KG1 (cell line): ENCODE results near the gene DCST2.

Source experiments
- DNase-seq: peaks from one replicate; lab custom pipeline; 2025; lab: John Stamatoyannopoulos, UW

Gene DCST2

DNA sequence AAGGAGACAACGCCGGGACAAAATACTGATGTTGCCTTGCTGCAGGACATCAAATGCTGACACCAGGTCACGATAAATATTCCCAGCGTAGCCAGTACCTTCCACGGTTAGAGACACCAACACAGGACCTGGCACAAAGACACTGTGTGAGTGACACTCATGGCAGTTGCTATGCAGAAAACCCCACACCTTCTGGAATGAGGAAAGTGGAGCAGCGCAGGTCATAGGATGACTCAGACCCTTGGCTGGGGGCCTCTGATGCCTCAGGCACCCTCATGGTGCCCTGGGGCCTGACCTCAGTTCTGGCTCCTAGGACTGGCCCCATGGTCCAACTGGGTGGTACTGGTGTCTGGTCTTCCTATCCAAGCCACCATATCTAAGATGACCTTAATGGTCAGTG lies 7.0 kb downstream of the DCST2 start:
- no peak for DNase-seq

DNA sequence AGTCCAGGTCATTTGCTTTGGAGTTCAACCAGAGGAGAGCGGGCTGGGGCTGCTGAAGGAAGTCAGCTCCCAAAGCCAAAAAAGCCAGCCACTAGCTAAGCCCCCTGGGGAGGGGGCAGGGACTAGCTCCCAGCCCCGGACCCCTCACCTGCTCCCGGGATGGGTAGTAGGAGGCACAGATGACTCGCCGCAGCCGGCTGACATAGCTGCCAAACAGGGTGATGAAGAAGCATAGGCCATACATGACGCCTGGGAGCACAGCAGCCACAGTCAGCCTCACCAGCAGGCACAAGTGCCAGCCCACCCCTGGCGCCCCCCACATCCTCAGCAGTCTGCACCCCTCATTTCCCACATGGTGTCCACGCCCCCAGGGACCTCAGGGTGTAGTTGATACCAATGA lies 7.4 kb downstream of the DCST2 start:
- DNase-seq: no peak

DNA sequence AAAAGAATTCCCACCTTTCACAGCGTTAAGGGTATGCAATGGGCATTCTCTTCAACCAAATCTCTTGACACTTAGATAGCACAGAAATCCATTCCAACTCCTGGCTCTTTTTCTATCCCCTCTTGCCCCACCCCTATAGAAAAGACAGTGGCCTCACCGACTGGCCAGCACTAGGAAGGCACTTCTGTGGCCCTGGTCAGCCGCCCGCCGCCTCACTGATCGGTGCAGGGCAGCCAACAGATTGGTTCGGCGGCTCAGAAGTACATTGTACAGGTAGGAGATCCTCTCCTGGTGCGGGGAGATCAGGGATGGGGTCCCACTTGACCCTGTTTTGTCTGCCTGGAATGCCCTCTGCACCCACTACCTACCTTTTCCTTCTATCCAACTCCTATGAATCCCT lies 9.3 kb downstream of the DCST2 start:
- no peak for DNase-seq

DNA sequence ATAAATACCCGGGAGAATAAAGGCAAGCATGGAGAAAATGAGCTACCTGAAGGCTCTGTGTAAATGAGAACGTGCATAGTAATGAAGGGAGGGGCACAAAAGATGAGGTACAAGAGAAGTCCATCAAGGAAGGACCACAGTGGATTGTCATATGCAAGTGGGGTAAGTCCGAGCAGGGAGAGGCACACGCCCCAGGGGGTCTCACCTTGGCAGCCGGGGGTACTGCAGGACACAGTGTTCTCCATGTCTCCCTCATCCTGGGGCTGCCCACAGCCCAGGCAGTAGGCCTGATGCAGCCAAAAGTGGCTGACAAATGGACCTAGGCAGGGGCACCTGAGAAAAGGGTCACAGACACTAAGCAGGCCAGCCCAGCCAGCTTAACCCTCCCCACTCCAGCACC lies 10.0 kb downstream of the DCST2 start:
- no peak for DNase-seq

DNA sequence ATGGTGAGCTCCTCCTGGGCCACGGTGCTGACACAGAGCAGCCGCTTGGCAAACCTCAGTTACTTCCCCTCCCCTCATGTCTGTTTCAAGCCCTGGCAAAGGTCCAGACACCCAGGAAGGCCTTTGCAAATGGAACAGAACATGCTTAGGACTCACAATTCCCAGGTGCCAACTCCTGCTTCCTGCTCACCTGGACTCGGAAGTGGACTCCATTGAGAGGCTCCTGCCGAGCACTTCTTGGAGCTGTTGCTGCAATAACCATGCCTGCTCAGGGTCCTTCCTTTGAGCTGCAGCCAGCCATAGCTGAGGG lies 10.7 kb downstream of the DCST2 start:
- DNase-seq: no peak

DNA sequence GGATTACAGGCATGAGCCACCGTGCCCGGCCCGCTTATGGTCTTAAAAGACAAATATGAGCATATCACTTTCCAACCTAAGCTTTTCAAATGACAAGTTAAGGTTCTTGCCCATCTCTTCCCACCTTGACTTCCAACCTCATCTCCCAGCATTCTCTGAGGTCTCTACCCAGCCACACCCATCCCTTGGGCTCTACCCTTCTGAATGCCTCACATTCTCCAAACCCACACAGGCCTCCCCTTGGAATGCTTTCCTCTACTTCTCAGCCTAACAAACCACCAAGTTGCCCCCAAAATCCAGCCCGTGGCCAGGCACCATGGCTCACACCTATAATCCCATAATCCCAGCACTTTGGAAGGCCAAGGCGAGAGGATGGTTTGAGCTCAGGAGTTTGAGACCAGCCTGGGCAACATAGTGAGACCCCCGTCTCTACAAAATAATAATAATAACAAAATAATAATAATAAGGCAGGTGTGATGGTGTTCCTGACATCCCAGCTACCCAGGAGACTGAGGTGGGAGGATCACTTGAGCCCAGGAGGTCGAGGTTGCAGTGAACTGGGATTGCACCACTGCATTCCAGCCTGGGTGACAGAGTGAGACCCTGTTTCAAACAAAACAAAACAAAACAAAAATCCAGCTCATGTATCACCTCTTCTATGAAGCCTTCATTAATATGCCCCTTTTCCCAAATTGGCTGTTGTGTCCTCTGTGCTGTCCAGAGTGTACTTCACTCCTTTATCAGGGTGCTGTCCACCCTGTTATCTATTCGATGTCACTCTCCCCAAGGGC lies 11.2 kb downstream of the DCST2 start:
- no peak for DNase-seq

DNA sequence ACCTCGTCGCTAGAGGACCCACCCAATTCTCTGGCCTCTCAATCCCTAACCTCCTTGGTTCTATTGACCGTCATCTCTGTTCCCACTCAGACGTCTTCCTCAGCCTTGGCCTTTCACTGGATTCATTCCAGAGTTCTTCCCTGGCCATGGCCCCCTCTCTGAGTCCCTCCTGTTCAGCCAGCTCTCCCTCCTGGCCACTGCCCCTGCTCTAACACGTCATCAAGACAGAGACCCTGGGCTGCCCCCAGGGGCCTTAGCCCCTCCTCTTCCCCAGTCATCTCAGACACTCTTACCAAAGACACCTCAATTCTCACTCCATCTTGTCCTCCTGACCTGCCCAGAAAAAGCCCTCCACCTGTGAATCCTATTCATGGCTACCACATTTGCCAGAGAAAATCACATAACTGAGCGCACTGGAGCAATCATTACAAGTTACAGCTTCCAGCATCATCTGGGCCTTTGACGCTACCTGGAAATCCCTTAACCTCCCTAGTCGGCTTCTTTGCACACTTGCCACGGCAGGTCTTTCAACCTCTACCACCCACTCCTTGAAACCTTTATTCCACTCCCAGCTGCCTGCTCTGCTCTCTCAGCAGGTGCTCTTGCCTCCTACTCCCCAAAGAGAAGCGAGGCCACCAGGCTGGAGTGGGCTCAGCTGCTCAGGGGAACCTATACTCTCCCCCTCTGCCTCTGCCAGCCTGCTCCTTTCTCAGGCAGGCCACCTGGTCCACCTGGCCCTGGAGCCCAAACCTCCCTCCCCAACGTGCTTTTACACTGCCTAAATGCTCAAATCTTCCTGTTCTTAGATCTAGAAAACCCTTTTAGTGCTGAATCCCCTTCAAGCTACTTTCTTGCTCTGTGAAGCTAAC lies 14.0 kb downstream of the DCST2 start:
- DNase-seq: no peak

DNA sequence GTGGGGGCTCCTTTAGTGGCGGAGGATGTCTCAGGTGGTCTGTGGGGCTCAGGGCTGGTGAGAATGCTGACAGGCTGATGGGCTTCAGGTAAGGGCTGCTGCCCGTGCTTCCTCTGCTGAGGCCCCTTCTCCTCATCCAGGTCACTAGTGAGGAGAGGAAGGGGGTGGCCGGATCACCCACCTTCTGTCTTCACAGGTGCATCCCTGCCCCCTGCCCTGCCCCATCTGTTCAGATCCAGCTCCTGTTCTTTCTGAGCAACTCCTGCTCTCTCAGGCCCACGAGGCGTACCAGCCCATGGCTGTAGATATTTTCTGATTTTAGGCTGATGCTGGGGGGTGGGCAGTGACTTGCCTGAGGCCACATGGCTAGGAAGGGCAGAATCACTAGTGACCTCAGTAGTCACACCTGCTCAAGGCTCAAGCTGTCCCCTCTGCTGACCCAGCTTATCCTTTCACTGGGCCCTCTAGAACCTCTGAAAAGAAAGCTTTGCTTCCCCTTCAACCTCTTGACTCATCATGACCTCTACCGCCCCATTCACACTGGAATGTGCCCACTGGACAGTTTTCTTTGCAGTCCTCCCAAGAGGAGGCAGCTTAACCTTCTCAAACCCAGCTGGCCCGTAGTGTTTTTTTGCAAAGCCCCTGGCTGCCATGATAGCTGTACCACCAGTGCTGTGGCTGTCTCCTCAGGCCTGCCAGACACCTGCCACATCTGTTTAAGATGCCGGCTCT lies 14.8 kb downstream of the DCST2 start:
- DNase-seq: no peak

DNA sequence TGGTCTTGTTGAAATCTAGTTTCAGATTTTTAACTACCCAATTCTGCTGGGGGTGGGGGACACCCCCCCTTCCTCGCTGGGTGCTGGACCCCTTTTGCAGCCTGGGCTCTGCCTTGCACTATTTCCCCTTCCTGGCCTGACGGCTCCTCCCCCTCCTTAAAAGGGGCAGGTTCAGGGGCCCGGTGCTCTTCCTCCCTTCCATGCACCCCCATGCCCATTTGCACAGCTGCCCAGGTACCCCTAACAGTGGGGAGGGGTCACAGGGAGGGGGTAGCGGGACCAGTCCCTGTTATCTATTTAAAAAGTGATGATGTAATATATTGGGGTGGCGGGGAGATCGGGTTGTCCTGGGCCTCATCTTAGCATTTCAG lies 15.7 kb downstream of the DCST2 start:
- no peak for DNase-seq

DNA sequence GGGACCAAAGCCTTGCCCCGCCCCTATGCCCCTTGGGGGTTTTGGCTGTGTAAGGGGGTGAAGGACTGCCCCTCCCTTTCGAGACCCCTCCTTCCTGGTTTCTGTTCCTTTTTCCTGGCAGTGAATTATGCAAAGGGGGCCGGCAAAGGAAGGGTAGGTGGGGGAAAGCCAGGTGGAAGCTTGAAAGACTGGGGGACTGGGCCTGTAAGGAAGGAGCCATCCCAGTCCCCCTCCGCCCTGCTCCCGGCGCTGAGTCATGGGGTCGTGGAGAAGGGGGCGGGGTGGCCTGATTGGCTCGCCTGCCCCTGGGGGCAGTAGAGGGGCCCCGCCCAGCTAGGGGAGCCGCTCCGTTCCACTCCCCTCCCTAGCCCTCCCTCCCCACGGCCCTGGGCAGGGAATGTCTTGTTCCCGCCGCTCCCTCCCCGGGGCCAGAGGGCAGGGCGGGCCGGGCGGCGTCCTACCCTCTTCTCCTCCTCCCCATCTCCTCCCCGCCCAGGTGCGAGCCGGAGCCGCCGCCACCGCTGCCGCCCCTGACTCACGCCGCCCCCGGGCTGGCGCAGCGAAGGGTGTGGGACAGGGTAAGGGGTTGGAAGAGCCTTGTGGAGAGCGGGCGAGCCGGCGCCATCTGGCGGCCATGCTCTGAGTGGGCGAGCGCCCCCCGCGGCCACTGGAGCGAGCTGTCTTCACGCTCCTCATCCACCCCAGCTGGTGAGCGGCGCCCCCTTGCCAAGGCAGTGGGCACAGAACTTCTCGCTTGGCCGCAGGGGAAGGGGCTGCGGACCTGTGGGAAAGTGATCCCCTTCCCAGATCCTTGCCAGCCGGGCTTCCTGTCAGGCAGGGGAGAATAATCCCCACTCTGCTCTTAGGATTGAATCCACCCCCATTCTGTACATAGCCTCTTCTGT lies 16.3 kb downstream of the DCST2 start:
- peak; percentile 67 for DNase-seq

DNA sequence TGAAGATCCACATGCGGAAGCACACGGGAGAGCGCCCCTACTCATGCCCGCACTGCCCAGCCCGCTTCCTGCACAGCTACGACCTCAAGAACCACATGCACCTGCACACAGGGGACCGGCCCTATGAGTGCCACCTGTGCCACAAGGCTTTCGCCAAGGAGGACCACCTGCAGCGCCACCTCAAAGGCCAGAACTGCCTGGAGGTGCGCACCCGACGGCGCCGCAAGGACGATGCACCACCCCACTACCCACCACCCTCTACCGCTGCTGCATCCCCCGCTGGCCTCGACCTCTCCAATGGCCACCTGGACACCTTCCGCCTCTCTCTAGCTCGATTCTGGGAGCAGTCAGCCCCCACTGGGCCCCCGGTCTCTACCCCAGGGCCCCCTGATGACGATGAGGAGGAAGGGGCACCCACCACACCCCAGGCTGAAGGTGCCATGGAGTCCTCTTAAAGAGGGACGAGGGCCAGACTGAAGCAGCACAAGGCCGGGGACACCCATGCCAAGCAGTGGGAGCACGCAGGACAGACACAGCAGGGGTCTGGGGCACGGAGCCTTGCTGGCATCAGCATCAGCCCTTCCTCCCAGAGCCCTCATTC lies 17.2 kb downstream of the DCST2 start:
- DNase-seq: no peak

DNA sequence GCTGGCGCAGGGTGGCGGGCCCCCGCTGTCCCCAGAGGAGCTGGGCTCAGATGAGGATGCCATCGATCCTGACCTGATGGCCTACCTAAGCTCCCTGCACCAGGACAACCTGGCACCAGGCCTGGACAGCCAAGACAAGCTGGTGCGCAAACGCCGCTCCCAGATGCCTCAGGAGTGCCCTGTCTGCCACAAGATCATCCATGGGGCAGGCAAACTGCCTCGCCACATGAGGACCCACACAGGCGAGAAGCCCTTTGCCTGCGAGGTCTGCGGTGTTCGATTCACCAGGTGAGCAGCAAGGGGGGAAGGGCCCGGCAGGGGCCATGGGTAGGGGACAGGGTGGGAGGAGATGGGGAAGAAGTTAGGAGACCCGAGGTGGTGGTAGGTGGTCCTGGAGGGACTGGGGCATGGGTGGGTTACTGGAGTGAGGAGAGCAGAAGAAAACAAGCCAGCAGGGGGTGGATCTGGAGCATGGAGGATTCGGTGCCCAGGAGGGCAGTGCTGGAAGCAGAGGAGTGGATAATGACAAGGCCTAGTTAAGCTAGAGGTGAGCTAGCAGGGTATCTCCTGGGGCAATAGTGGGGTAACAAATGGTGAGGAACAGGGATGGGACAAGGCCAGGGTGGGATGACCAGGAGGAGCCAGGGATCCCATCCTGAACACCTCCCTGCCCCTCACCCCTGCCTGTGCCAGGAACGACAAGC lies 17.9 kb downstream of the DCST2 start:
- no peak for DNase-seq

DNA sequence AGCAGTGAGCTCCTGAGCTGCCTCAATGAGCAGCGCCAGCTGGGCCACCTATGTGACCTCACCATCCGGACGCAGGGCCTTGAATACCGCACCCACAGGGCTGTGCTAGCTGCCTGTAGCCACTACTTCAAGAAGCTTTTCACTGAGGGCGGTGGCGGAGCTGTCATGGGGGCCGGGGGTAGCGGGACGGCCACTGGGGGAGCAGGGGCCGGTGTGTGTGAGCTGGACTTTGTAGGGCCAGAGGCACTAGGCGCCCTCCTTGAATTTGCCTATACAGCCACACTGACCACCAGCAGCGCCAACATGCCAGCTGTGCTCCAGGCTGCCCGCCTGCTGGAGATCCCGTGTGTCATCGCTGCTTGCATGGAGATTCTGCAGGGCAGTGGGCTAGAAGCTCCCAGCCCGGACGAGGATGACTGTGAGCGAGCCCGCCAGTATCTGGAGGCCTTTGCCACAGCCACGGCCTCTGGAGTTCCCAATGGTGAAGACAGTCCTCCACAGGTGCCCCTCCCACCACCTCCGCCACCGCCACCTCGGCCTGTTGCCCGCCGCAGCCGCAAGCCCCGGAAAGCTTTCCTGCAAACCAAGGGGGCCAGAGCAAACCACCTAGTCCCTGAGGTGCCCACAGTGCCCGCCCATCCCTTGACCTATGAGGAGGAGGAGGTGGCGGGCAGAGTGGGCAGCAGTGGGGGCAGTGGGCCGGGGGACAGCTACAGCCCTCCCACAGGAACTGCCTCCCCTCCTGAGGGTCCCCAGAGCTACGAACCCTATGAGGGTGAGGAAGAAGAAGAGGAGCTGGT lies 18.7 kb downstream of the DCST2 start:
- DNase-seq: no peak

DNA sequence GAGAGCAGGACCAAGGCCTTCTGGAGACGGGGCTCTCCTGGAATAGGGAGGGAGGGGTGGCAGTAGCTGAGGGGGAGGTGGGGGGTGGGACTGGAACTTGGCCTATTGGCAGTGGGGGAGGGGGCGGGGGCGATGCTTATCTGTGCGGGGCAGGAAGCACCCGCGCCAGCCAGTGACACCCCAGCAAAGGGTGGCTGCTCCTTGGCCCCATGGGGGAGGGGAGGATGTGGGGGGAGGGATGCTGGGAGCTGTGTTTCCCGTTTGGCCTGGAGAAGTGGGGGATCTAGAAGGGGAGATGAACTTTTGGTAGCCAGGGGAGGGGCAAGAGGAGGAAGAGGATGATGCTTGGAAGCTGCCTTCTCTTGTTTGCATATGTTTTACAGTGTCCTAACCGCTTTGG lies 19.9 kb downstream of the DCST2 start:
- no peak for DNase-seq

DNA sequence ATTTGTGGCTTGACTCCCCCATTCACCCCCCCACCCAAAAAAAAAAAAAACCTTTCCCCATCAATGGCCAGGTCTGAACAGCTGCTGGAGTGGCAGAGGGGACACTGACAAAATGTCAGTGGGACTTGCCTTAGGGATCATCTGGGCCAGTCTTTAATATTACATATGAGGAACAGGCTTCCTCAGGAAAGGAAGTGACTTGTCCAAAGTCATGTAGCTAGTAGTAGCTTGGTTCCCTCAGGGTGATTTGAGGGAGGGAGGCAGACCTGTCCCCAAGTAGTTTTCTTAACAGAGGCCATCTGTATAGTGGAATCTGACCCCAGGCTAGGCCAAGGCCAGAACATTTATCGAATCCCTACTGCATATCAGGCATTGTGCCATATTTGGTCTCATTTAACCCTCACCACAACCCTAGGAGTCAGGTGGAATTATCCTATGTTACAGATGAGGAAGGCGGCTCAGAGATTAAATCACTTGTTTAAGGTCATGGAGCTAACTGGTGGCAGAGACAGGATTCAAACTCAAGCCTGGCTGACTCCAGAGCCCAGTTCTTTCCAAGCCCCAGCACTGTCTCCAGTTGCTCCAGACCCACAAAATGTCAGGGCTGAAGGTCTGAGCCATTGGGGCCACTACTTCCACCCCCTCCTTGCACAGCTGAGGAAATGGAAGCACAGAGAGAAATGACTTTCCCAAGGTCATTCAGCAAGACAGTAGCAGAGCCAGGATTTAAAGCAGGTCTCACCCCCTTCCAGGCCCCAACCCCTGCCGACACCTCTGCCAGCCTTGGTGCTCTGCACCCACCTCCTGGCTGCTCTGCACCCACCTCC lies 20.6 kb downstream of the DCST2 start:
- DNase-seq: no peak

DNA sequence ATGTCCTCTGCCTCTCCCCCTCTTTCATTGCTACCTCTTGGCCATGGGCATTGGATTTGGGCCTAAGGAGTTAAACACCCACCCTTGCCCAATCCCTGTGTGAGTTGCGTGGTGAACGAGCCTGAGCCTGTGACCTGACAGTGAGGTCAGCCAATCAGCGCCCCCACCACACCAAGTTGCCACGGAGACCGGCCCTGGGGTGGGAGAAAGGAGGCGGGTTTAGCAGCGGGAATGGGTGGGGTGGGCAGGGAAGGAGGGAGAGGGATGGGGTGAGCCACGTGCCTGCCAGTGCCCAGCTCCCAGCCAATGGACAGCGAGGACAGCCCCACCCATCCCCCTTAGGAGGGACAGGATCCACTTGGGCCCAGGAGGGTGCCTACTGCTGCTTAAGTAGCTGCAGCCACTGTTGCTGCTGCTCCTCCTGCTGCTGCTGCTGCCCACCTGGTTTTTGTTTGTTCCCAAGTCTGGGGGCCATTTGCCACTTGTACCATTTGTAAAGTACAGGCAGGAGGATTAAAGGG lies 21.5 kb downstream of the DCST2 start:
- no peak for DNase-seq

DNA sequence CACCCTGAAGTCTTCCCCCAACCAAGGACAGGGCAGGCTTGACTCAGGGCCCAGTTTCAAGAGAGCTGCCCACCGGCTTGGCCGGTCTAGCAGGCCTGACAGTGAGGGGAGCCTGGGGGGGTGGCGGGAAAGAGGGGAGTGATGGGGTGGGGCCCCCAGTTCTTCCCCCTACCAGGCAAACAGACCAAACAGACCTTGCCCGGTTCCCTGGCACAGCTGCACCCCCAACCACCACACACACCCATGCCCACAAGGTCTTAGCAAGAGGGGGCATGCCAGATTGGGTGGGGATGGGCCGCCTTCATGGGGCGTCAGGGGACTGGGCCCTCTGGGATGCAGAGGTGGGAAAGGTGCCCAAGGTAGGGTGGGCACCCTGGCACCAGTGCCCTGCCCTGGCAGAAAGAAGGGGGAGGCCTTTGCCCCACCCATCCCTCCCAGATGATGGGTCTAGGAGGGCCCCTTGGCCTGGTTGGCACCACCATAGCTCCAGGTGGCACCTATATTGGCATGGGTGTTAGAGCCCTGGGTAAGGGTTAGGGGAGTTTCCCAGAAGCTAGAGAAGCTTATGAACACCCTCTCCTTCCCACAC lies 22.1 kb downstream of the DCST2 start:
- DNase-seq: no peak

DNA sequence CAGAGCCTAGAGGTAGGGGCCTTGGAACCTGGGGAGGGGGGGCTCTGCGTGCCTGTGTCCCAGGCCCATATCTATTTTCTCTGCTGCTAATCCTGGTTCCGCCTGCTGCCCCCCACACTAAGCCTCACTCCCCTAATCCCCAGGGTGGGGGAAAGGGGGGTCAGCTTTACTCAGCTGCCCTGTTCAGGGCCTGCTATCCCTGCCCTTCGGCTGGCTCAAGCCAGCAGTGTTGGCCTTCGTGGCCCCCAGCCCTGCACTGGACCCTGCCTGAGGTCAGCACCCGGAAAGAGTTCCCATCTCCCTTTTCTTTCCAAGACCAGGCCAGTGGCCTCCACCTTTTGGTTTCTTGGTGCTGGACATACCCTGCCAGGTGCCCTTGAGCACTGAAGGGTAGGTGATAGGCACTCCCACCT lies 22.6 kb downstream of the DCST2 start:
- DNase-seq: no peak
